Activated CD8-positive, alpha-beta memory T cell treated with anti-CD3 and anti-CD28 coated beads for 36 hours (primary cell): ENCODE data around the gene BABAM2. TPM values are rescaled to one million over a fixed set of nuclear protein-coding genes. Genes with fewer than 3 reads are reported as not detected.

ENCODE experiments used
- CTCF ChIA-PET: fragments of 350-600 bp; sonication (Branson Sonifier 250); formaldehyde crosslinking; loops from one replicate; lab custom pipeline; 2021; ENCODE audit warnings: antibody characterized with exemption; lab: Charles Lee
- POLR2A ChIA-PET: fragments of 350-600 bp; sonication (Branson Sonifier 250); formaldehyde crosslinking; loops from one replicate; lab custom pipeline; 2021; ENCODE audit warnings: antibody characterized with exemption; lab: Charles Lee
- total RNA-seq, 2 experiments: library from RNA; stranded (reverse); gene quantifications; one replicate each; pipeline ENCODE4 v1.2.3, GENCODE V29; 2021

BABAM2 gene
- total RNA-seq, 2 experiments from 2014 or later = 79.4 to 79.9 TPM

GRCh38 chr2:28068527-28068926 lies 178.0 kb downstream of the BABAM2 start:
- ChIA-PET POLR2A (no interaction called here), CTCF (interaction anchor here (0.6 kb wide), 1 partner anchor 225 kb away, joined by 4 read pairs; no protein-coding TSS in a partner anchor)

- CTCF ChIA-PET = no interaction called here
- POLR2A ChIA-PET = no interaction called here
Observed at GRCh38 chr2:28071221-28071620, 180.7 kb downstream of the BABAM2 start.

GRCh38 chr2:28074137-28074536 lies 183.6 kb downstream of the BABAM2 start:
- POLR2A ChIA-PET = no interaction called here
- CTCF ChIA-PET = no interaction called here

GRCh38 chr2:28080911-28081310 lies 190.4 kb downstream of the BABAM2 start:
- ChIA-PET POLR2A (no interaction called here), CTCF (no interaction called here)

- ChIA-PET POLR2A (no interaction called here), CTCF (interaction anchor here (0.7 kb wide), 1 partner anchor 30 kb away, joined by 3 read pairs; no protein-coding TSS in a partner anchor)
Observed at GRCh38 chr2:28082131-28082530, 191.6 kb downstream of the BABAM2 start.

- ChIA-PET POLR2A (no interaction called here), CTCF (no interaction called here)
Observed at GRCh38 chr2:28083476-28083875, 192.9 kb downstream of the BABAM2 start.

GRCh38 chr2:28084564-28084963 lies 194.0 kb downstream of the BABAM2 start:
- ChIA-PET POLR2A (no interaction called here), CTCF (no interaction called here)

- ChIA-PET POLR2A (no interaction called here), CTCF (no interaction called here)
Observed at GRCh38 chr2:28085201-28085600, 194.7 kb downstream of the BABAM2 start.

GRCh38 chr2:28086611-28087010 lies 196.1 kb downstream of the BABAM2 start:
- ChIA-PET POLR2A (no interaction called here), CTCF (no interaction called here)

- ChIA-PET CTCF (no interaction called here), POLR2A (no interaction called here)
Observed at GRCh38 chr2:28088970-28089369, 198.4 kb downstream of the BABAM2 start.

- POLR2A ChIA-PET = no interaction called here
Observed at GRCh38 chr2:28089486-28089885, 199.0 kb downstream of the BABAM2 start.

GRCh38 chr2:28093308-28093707 lies 202.8 kb downstream of the BABAM2 start:
- ChIA-PET CTCF (no interaction called here), POLR2A (no interaction called here)

More at GRCh38 chr2:28089486-28089885, 199.0 kb downstream of the BABAM2 start:
- CTCF ChIA-PET = no interaction called here

GRCh38 chr2:28093768-28094167 lies 203.2 kb downstream of the BABAM2 start:
- ChIA-PET CTCF (no interaction called here), POLR2A (no interaction called here)

GRCh38 chr2:28094739-28095138 lies 204.2 kb downstream of the BABAM2 start:
- ChIA-PET POLR2A (no interaction called here), CTCF (no interaction called here)

- ChIA-PET CTCF (no interaction called here), POLR2A (no interaction called here)
Observed at GRCh38 chr2:28095622-28096021, 205.1 kb downstream of the BABAM2 start.

- POLR2A ChIA-PET = no interaction called here
- CTCF ChIA-PET = no interaction called here
Observed at GRCh38 chr2:28096421-28096820, 205.9 kb downstream of the BABAM2 start.

- ChIA-PET POLR2A (no interaction called here), CTCF (no interaction called here)
Observed at GRCh38 chr2:28098501-28099225, 208.1 kb downstream of the BABAM2 start.

GRCh38 chr2:28101123-28101522 lies 210.6 kb downstream of the BABAM2 start:
- ChIA-PET CTCF (no interaction called here), POLR2A (no interaction called here)

- CTCF ChIA-PET = no interaction called here
Observed at GRCh38 chr2:28101892-28102291, 211.4 kb downstream of the BABAM2 start.

GRCh38 chr2:28102455-28102874 lies 211.9 kb downstream of the BABAM2 start:
- ChIA-PET CTCF (no interaction called here), POLR2A (no interaction called here)

More at GRCh38 chr2:28101892-28102291, 211.4 kb downstream of the BABAM2 start:
- POLR2A ChIA-PET = no interaction called here

GRCh38 chr2:28103611-28104010 lies 213.1 kb downstream of the BABAM2 start:
- ChIA-PET CTCF (no interaction called here), POLR2A (no interaction called here)
